Stomach (tissue), 4 donors: ENCODE measurements around the gene LY9.

Source experiments
- CTCF ChIP-seq, 7 experiments: fragments of 450-650 bp in 4 of 7; fragments of 200-600 bp in 3 of 7; sonication (generic) in 3 of 7; IDR thresholded peaks; one replicate each; pipeline ENCODE4 v1.5.1; 2016 to 2019; ENCODE audit warnings: antibody characterized with exemption in 7 of 7, control low read depth in 2 of 7, mild to moderate bottlenecking in 1 of 7
- EP300 ChIP-seq: sonication (generic); formaldehyde crosslinking; IDR thresholded peaks from one replicate; pipeline ENCODE4 v1.6.1; 2017; ENCODE audit warnings: antibody characterized with exemption
- POLR2A ChIP-seq, 4 donors: fragments of 450-650 bp; IDR thresholded peaks; one replicate each; pipeline ENCODE4 v1.6.1; 2016; ENCODE audit warnings: antibody characterized with exemption in 4 of 4, control low read depth in 2 of 4, mild to moderate bottlenecking in 1 of 4, moderate library complexity in 1 of 4
- POLR2AphosphoS5 ChIP-seq, 3 donors: sonication (generic); formaldehyde crosslinking; IDR thresholded peaks; one replicate each; pipeline ENCODE4 v1.6.1; 2016; ENCODE audit warnings: antibody characterized with exemption in 3 of 3

GRCh38 chr1:160773093-160773492, 22.9 kb upstream of the LY9 start:
- TF ChIP-seq POLR2A (IDR thresholded peaks at IDR 0.05) (no peak), CTCF (IDR thresholded peaks at IDR 0.05) (no peak), EP300 (no peak), POLR2AphosphoS5 (IDR thresholded peaks at IDR 0.05) (no peak)
